Right lobe of liver (tissue), 4 donors: Measurements from ENCODE around the gene KPNB1.

ENCODE experiments used
- CTCF ChIP-seq, 4 donors: fragments of 200-600 bp in 3 of 4; fragments of 450-650 bp in 1 of 4; IDR thresholded peaks; one replicate each; pipeline versions ENCODE4 v1.5.1 to v1.8.0; 2016 to 2022; ENCODE audit warnings: antibody characterized with exemption in 4 of 4, mild to moderate bottlenecking in 2 of 4
- POLR2A ChIP-seq: fragments of 450-650 bp; IDR thresholded peaks from one replicate; pipeline ENCODE4 v1.6.1; 2017; ENCODE audit warnings: antibody characterized with exemption, mild to moderate bottlenecking
- donor health status: DM: no; HTN: no; CAD: no.
- donor health status: DM: no; HTN: no; CAD: no.
- donor health status: DM: no; HTN: yes; CAD: no.

GRCh38 chr17:47670064-47670463 is 20.3 kb downstream of the KPNB1 start:
- TF ChIP-seq CTCF (IDR thresholded peaks at IDR 0.05): no peak
- TF ChIP-seq POLR2A: no peak
